ENCODE data around the gene CEP85. TPM values are rescaled to one million over a fixed set of nuclear protein-coding genes. Genes with fewer than 3 reads are reported as not detected.

The CEP85 gene
- polyA plus RNA-seq, 1 donor, result 23.0 TPM

DNA sequence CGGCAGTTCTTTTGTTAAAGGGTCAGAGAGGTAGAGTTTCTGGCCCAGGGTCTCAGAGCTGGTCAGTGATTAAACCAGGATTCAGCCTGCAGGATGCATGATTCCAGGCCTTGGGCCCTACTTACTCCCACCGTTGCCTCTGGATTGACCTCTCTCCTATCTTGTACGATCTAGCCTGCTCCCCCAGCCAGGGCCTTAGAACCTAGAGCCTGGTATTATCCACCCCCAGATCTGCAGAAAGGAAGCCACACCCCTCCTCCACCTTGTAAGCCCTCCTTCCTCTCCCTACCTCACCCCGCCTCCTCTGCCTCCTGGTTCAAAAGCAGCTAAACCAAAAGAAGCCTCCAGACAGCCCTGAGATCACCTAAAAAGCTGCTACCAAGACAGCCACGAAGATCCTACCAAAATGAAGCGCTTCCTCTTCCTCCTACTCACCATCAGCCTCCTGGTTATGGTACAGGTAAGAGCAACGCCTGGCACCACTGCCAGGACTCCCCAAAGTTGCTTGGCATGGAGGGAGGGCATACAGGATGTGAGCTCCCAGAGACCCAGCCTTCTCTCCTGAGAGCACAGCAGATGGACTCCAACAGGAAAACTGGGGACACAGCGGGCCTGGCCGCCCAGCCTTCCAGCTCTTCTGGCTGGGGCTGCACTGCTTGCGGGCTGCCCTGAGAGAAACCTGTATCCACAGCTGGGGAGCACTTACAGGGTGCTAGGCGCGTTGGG, 83.8 kb downstream of the CEP85 start, which contains the start of gene CD52:
TSS of gene CD52 (plus strand) at position 347 of the 726 bp plus-strand sequence. CDS start at position 407, 60 bp downstream.
- no peak for DNase-seq

DNA sequence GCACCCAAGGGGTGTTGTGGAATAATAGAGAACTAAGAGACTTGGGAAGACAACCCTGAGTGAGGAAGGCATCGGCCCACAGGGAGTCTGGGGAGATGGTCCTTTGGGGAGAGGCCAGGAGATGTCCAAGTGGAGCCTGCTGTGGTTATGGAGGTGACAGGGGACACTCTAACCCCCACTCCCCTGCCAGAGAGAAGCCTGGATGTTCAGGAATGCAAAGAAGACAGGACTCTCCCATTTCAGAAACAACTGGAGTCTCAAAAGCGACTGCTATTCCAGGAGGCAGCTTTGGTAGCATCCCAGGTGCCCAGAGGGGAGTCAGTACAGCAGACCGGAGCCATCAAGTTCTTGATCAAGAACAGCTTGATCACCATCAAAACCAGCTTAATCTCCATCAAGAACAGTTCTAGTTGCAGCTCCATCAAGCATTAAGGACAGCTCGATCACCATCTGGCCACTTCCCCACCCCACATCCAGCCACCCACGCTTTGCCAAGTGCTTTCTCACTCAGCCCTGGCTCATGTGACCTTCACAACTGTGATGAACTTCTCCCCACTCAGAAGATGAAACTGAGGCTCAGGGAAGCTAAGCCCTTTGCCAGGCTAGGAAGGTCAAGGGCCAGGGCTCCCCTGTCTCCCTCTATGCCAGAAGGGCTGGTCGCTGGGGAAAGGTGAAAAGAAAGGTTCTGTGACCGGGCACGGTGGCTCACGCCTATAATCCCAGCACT, 84.5 kb downstream of the CEP85 start:
- no peak for DNase-seq

DNA sequence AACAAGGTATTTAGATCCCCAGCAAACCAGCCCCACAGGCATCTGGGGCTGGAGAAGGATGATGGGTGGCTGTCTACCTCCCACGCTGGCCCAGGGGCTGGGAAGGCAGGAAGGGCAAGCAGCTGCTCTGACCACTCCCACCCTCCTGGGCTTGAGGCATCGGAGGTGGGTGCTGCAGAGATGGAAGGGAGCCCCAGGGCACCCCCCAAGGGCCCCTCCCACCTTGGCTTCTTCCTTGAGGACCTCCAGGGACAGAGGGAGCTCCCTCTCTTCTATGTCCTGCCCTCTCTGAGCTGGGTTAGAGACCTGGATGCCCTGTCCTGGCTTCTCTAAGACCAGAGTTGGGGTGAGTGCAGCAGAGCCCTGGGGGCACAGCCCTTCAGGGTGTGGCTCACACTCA, 86.9 kb downstream of the CEP85 start:
- DNase-seq, result no peak

DNA sequence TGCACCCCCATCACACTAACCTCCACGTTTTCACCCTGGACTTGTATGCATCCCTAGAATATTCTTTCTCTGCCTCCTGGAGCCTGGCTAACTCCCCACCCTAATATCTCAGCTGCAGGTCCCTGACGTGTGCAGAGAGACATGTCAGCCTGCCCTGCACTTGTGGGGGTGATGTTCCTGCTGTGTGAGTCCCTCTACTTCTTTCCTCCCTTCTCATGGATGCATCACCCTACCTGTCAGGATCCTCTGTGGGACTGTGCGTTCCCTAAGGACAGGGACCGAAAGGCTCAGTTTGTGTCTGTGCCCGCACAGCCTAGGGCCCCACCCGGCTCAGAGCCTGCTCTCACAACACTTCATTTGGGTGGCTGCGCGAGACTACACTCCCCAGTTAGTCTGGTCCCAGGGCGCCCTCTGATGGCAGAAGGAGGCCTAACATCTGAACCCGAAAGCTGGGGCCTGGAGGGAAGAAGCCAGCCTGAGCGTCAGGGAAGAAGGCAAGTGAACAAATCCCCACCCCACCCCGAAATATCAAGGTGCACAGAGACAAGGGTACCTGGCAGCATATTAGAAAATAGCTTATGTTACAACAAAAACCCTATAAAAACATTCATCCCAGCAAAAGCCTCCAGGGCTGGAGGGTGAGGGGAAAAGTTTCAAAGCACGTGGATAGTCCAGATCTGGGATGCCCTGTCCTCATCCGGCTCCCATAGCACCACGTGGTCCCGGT, 87.5 kb downstream of the CEP85 start:
- DNase-seq, result peak; percentile 85

DNA sequence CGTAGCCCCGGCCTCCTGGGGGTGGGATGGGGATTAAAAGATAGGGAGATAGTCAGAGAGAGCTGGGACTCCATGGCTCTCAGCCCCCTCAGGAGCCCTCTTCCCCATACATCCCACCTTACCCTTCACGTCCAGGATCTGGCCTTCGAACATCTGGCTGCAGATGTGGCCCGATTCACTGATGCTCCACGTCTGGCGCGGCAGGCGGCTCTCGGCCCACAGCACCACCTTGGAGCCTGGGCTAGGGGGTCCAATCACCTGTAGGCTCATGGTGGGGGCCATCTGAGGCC, 88.0 kb downstream of the CEP85 start:
- DNase-seq, result no peak

DNA sequence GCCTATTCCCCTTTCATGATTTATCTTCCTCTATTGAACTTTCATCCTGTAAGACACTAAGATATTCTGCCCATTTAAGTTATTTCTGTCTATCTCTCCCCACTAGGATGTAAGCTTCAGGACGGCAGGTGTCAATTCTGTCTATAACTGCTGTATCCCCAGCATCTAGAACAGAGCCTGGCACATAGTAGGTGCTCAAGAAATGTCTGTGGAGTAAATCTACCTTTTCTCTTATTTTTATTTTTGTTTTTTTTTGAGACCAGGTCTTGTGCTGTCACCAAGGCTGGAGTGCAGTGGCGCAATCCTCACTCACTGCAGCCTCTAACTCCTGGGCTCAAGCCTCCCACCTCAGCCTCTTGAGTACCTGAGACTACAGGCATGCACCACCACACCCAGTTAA, 89.4 kb downstream of the CEP85 start:
- no peak for DNase-seq

DNA sequence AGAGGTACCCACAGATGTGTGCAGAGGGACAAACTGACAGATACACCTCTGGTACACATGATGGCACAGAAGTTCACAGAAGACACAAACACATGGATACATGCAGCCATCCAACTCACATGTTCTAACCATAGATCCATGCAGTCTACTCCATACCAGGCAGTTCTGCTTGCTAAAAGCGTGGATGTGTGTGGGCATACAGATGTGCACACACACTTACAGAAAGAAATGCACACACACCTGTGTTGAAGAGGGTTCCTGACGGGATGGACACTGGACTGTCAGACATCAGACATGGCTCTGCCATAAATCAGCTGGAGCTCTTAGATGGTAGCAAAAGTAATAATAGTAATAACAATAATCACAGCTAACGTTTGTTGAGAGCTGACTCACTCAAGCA, 90.5 kb downstream of the CEP85 start:
- no peak for DNase-seq

DNA sequence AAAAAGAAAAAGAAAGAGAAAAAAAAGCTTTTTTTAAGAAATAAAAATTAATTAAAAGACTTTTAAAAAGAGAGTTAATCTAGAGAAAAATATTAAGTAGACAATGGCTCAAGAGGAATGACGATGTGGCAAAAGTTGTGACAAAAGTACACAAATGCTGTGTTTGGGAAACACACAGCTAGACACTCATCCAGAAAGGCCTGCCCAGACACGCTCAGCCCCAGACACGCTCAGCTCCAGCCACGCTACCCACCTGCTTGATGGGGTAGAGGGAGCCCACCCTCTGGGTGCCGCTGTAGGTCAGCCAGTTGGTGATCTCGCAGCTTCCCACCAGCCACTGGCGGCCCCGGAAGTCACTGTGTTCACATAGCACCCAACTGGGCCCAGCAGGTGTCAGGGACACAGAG, 94.0 kb downstream of the CEP85 start:
- DNase-seq, result no peak

Other genes starting within 250 kb of the CEP85 start
- 87.9 TPM for gene PAFAH2, start 236.1 kb upstream of the CEP85 start, polyA plus RNA-seq (ENCODE audit: insufficient read length)
- gene EXTL1, start 212.4 kb upstream of the CEP85 start, polyA plus RNA-seq (ENCODE audit: insufficient read length), result 4.2 TPM
- 0.97 TPM for gene SLC30A2, start 188.1 kb upstream of the CEP85 start, polyA plus RNA-seq (ENCODE audit: insufficient read length)
- 50.3 TPM for gene TRIM63, start 166.6 kb upstream of the CEP85 start, polyA plus RNA-seq (ENCODE audit: insufficient read length)
- 5.6 TPM for gene PDIK1L, start 122.4 kb upstream of the CEP85 start, polyA plus RNA-seq (ENCODE audit: insufficient read length)
- 0.98 TPM for gene FAM110D, start 75.1 kb upstream of the CEP85 start, polyA plus RNA-seq (ENCODE audit: insufficient read length)
- not detected for gene C1orf232, start 65.2 kb upstream of the CEP85 start, polyA plus RNA-seq (ENCODE audit: insufficient read length)
- 17.3 TPM for gene ZNF593, start 64.3 kb upstream of the CEP85 start, polyA plus RNA-seq (ENCODE audit: insufficient read length)
- gene ZNF593OS, start 62.4 kb upstream of the CEP85 start, polyA plus RNA-seq (ENCODE audit: insufficient read length), result 2.3 TPM
- 2.5 TPM for gene CNKSR1, start 56.7 kb upstream of the CEP85 start, polyA plus RNA-seq (ENCODE audit: insufficient read length)
- not detected for gene CATSPER4, start 43.6 kb upstream of the CEP85 start, polyA plus RNA-seq (ENCODE audit: insufficient read length)
- gene SH3BGRL3, start 45.9 kb downstream of the CEP85 start, polyA plus RNA-seq (ENCODE audit: insufficient read length), result 57.4 TPM
- 8.6 TPM for gene UBXN11, start 72.4 kb downstream of the CEP85 start, polyA plus RNA-seq (ENCODE audit: insufficient read length)
- 2.2 TPM for gene CD52, start 83.8 kb downstream of the CEP85 start, polyA plus RNA-seq (ENCODE audit: insufficient read length)
- 0.40 TPM for gene CRYBG2, start 119.9 kb downstream of the CEP85 start, polyA plus RNA-seq (ENCODE audit: insufficient read length)
- gene ZNF683, start 138.6 kb downstream of the CEP85 start, polyA plus RNA-seq (ENCODE audit: insufficient read length), result not detected
- gene LIN28A, start 176.6 kb downstream of the CEP85 start, polyA plus RNA-seq (ENCODE audit: insufficient read length), result not detected
- 20.6 TPM for gene DHDDS, start 198.1 kb downstream of the CEP85 start, polyA plus RNA-seq (ENCODE audit: insufficient read length)
- 611 TPM for gene HMGN2, start 238.2 kb downstream of the CEP85 start, polyA plus RNA-seq (ENCODE audit: insufficient read length)

Measured in hindlimb muscle (tissue), 1 donor.